NK-92 treated with Interleukin-12 subunit alpha and Interleukin-12 subunit beta, amount 100 ng/mL, for 24 hours (cell line): ENCODE measurements around the gene ZKSCAN5.
A peak's percentile ranks its signal among the peaks of the same experiment; 100 is the strongest.
"Not testable (repeated sequence)": the region's sequence is repeated elsewhere in the genome, so short reads cannot be mapped to it uniquely, and the experiment has no call there.

Source experiments
- DNase-seq: peaks from one replicate; lab custom pipeline; 2025; lab: John Stamatoyannopoulos, UW

ZKSCAN5 gene

DNA sequence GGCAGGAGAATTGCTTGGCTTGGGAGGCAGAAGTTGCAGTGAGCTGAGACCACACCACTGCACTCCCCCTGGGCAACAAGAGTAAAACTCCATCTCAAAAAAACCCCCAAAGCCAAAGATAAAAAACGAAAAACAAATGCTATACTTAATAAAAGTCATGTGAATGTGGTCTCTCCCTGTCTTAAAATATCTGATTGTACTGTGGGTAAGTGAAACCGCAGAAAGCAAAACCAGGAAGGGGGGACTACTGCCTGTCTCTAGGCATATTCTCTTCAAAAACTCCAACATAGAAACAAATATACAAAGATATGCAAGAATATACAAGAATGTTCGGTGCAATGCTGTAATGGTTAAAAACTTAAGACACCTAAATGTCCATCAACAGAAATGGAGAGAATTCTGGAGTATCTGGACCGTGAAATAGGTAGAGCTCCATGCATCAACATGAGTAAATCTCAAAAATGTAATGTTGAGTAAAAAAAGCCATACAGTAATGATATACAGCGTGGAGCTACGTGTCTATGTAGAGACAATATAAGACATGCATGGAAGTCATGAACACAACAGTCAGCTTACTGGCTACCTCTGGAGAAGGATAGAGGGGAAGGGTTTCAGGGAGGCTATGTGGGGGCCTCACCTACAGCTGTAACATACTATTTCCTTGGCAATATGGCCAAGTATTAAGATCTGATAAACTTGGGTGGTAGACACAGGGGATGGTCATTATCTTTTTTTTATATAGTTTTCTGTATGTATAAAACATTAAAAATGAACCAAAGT, 6.5 kb upstream of the ZKSCAN5 start:
- DNase-seq, result no peak

DNA sequence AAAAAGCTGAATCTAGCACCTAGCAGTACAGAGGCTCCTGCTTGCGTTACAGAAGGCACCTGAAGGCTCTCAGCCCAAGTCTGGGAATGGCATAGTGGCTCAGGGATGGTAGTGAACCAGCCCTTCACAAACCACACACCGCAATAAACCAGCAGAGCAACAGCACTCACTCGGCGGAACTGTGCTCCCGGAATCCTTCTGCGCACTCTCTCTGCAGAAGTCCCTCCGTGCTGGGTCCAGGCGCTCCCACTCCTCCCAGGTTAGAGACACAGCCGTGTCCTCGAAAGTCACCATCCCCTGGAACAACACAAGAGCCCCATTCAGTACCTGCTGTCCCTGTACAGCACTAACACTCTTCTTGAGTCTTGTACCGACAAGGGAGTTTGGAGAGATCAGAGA, 5.9 kb upstream of the ZKSCAN5 start:
- no peak for DNase-seq

DNA sequence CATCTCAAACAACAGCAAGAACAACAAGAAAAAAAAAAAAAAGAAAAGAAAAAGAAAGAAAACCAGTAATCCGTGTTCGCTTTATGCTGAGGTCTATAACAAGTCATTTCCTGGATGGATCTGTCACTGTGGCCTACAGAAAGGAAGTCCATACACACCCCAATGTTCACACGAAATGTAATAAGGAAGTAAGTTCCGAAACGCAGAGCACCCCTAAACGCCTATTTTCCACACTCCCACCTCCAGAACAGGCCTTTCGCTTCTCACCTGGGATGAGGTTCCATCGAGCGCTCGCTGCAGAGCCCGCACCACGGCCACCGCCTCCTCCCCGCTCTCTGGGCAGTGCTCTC, 5.1 kb upstream of the ZKSCAN5 start:
- DNase-seq, result no peak

DNA sequence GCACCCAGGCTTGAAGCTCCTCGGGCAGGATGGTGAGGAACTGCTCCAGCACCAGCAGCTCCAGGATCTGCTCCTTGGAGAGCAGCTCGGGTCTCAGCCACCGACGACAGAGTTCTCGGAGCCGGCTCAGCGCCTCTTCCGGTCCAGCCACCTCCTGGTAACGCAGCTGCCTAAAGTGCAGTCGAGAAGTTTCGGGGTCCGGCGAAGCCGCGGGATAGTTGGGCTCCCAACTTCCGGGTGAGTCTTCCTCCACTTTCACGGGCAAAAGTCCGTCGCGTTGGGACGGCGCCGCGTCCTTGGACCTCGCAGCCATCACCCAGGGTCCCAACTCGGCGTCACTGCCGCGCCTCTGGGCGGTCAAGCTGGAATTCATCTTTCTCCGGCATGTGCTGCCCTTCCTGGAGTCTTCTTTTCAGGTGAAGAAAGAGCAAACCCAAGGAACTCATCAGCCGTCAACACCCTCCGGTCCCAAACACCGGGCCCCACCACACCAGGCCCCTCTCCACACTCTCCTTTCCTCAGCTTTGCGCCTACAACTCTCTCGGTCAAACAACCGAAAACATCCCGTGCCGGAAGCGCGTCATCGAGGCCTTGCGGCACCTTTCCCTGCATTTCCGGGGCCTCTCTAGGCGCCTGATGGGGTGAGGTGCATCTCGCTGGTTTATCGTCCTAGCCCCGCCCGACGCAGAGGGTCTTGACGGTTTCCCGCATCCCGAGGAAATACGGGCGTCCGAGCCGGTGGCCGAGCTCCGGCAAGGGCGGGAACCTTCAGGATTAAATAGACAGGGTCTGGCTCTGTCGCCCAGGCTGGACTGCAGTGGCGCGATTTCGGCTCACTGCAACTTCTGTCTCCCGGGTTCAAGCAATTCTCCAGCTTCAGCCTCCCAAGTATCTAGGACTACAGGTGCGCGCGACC, 4.5 kb upstream of the ZKSCAN5 start, which contains the start of gene ZNF394:
Gene ZNF394, minus strand, starts transcription at position 561 of the 916 bp plus-strand sequence. Its CDS starts 188 bp downstream, at position 373.
- DNase-seq, result peak; percentile 78

DNA sequence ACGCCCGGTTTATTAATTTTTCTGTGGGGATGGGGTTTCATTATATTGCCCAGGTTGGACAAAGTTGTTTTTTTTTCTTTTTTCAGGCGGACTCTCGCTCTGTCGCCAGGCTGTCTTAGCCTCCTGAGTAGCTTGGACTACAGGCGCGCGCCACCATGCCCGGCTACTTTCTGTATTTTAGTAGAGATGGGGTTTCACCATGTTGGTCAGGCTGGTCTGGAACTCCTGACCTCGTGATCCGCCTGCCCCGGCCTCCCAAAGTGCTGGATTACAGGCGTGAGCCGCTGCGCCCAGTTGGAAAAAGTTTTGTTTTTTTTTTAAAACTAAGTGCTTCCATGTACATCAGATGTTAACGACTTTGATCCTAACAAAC, 3.8 kb upstream of the ZKSCAN5 start:
- DNase-seq, result no peak

DNA sequence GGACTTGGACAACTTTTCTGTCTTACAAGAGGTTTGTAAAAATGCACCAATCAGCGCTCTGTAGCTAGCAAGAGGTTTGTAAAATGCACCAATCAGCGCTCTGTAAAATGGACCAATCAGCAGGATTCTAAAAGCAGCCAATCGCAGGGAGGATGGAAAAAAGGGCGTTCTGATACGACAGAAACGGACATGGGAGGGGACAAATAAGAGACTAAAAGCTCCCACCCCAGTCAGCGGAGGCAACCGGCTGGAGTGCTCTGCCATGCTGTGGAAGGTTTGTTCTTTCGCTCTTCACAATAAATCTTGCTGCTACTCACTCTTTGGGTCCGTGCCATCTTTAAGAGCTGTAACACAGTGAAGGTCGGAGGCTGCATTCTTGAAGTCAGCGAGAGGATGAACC, 3.2 kb upstream of the ZKSCAN5 start:
- not testable (repeated sequence) for DNase-seq

DNA sequence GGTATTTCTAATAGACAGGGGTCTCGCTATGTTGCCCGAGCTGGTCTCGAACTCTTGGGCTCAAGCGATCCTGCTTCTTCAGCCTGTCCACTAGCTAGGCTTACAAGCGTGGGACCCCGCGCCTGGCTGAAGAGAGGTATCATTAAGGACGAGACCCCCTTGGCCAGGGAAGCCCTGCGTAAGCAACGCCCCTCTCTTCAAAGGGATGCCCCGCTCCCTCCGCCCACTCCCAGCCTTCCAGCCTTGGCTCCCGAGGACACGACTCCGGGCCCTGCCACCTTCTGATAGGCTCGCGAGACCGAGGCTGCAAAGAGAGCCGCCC, 220 bp upstream of the ZKSCAN5 start:
- DNase-seq, result no peak

DNA sequence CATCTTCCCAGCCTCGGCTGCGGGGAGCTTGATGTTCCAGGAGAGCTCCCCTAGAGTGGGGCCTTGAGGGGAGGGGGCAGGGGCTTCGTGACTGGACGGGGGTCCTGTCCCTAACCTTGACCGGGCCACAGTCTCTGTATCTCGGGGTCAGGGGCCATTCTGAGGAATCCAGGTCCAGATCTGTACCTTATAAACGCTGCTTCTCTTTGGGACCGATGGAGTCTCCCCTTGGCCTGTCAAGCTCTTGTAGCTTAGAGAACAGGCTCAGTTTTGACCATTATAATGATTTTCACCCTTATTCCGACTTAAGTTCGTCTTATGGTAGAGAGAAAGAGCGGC, 831 bp downstream of the ZKSCAN5 start:
- no peak for DNase-seq

DNA sequence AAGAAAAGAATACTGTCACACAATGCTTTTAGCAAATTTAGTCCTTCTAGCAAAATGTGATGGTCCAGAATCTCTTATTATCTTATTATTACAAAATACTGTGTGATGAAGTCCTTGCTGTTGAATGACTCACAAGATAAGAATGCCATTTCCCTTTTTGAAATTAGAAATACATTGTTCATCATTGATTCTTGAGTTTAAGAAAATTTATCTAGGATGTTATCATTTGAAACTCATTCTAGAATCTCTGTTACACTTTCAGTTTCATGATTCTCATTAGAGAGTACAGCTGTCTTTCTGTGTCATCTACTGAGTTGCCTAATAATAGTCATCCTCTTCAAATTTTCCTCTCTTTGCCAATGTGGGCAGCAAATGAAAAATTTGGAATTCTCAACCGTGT, 9.6 kb downstream of the ZKSCAN5 start:
- DNase-seq, result no peak

DNA sequence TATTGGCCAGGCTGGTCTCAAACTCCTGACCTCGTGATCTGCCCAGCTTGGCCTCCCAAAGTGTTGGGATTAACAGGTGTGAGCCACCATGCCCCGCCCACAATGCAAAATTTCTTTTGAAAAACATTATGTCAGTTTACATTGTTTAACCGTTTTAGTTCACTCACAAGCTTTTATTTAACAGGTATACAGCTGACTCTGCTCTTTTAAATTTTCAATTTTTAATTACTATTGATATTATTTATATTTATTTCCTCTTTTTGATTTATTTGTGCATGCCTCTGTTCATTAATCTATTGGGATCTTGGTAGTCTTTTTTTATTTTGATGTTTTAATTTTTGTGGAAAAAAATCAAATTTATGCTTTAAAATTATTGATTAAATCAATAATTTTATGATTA, 16.9 kb downstream of the ZKSCAN5 start:
- DNase-seq, result no peak

DNA sequence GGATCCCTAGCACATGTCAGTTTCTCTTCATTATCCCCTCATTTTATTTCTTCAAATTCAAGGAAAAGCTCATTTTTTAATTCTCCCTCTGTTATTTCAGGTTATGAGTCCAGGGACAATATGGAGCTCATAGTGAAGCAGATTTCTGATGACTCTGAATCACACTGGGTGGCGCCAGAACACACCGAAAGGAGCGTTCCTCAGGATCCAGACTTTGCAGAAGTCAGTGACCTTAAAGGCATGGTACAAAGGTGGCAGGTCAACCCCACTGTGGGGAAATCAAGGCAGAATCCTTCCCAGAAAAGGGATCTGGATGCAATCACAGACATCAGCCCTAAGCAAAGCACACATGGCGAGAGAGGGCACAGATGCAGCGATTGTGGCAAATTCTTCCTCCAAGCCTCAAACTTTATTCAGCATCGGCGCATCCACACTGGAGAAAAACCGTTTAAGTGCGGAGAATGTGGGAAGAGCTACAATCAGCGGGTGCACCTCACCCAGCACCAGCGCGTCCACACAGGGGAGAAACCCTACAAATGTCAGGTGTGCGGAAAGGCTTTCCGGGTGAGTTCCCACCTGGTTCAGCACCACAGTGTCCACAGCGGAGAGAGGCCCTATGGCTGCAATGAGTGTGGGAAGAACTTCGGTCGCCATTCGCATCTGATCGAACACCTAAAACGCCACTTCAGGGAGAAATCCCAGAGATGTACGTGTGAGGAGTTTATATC, 21.4 kb downstream of the ZKSCAN5 start:
- DNase-seq, result no peak

DNA sequence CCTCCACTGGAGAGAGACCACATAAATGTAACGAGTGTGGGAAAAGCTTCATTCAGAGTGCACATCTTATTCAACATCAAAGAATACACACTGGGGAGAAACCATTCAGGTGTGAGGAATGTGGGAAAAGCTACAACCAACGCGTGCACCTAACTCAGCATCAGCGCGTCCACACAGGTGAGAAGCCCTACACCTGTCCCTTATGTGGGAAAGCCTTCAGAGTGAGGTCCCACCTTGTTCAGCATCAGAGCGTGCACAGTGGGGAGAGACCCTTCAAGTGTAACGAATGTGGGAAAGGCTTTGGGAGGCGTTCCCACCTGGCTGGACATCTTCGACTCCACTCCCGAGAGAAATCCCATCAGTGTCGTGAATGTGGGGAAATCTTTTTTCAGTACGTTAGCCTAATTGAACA, 26.9 kb downstream of the ZKSCAN5 start:
- DNase-seq, result no peak

DNA sequence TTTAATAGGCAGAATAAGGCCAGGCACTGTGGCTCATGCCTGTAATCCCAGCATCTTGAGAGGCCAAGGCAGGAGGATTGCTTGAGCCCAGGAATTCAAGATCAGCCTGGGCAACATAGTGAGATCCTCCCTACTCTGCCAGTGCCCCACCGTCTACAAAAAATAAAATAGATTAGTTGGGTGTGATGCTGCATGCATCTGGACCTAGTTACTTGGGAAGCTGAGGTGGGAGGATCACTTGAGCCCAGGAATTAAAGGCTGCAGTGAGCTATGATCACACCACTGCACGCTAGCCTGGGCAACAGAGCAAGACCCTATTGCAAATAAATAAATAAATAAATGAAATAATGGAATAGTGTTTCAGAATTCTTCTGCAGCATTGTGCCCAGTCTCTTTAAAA, 31.2 kb downstream of the ZKSCAN5 start:
- no peak for DNase-seq

DNA sequence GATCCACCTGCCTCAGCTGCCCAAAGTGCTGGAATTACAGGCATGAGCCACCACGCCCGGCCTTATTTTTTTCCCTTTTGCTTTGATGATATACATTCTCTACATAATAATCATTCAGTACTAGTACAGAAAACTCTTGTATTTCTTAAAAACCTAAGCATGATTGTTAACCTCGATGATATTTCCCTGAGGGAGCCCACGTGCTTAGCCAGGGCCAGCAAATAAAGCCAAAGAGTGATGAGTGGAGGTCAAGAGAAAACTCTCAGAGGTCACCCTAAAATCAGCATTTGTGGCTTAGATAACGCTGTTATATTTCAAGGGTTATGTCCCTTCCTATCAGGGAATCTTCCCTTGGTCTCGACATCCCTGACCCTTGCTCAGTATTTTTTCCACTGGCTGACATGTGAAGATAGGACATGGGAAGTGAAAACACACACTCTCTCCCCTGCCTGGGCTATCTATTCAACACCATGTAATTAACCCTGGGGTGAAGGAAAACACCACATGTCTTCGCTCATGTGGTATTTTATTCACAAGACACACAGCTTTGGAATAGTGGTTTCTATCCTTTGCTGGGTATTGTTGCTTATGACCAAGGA, 34.9 kb downstream of the ZKSCAN5 start:
- DNase-seq, result no peak

DNA sequence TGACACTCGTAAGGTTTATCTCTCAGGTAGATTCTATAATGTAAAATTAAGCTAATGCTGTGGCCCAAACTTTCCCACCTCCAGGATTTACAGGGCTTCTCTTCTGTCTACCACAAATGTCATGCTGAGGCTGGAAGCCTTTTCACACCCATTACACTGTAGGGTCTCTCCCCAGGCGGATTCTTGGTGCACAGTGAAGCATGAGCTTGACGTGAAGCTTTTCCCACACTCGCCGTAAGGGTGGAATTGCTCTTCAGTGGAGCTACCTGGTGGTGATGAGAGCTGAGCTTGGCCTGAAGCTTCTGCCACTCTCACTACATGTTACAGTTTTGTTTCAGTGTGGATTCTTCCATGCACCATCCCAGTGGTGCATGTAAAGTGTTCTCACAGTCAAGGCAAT, 36.1 kb downstream of the ZKSCAN5 start:
- no peak for DNase-seq

DNA sequence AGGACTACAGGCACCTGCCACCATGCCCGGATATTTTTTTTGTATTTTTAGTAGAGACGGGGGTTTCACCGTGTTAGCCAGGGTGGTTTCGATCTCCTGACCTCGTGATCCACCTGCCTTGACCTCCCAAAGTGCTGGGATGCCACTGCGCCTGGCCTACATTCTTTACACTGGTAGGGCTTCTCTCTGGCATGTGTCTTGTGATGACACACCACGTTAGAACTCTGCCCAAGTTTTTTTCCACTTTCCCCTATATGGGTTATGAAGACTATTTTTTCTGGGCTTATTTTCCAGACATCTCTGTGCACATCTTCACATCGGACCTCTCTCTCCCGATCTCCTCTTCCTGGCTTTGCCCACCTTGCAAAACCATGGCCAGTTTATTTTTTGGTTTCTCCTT, 36.8 kb downstream of the ZKSCAN5 start:
- no peak for DNase-seq

DNA sequence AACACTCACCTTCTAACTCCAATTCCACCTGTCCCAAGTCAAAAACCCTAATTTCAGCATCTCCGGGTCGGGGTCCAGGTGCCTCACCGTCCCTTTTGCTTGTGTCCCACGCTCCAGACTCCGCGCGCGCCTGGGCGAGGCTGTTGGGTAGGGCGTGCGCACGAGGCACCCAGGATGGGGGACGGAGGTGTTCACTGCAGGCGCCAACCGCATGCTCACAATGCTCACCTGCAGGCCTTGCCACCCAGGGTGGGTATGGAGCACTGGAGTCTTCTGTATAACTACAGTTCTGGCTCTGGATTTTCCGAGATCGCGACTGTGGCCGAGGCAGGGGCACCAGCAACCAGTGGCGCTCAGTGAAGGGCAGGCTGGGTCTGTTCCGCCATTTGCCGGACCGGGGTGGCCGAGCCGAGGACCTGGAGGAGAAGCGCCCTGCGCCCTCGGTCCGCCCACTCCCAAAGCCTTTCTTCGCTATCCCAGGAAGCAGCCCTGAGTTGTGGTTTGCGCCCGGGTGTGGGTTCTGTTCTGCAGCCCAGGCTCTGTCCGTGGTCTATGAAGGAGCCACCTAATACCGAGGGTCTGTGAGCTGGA, 38.7 kb downstream of the ZKSCAN5 start:
- no peak for DNase-seq

DNA sequence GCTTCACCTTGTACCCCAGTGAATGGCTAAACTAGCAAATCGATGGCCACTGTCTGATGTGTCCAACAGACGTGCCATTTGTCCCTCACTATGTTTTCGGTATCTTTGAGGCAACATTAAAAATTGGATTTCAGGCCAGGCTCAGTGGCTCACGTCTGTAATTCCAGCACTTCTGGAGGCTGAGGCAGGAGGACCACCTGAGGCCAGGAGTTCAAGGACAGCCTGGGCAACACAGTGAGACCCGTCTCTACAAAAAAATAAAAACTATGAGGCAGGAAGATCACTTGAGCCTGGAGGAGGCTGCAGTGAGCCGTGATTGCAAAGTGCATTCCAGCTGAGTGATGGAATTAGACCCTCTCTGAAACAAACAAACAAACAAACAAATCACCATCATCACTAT, 39.5 kb downstream of the ZKSCAN5 start:
- DNase-seq, result no peak

DNA sequence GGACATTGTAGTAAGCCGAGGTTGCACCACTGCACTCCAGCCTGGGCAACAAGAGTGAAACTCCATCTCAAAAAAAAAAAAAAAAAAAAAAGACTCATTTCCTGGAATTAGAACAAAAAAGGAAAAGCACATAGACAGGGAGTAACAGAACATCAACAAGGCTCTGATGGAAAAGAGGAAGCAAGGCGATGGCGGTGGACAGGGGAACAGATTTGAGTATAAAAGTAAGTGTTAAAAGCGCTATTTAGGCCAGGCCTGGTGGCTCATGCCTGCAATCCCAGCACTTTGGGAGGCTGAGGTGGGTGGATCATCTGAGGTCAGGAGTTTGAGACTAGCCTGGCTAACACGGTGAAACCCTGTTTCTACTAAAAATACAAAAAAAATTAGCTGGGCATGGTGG, 40.8 kb downstream of the ZKSCAN5 start:
- DNase-seq, result not testable (repeated sequence)

DNA sequence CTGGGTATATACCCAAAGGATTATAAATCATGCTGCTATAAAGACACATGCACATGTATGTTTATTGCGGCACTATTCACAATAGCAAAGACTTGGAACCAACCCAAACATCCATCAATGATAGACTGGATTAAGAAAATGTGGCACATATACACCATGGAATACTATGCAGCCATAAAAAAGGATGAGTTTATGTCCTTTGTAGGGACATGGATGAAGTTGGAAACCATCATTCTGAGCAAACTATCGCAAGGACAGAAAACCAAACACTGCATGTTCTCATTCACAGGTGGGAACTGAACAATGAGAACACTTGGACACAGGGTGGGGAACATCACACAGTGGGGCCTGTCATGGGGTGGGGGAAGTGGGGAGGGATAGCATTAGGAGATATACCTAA, 45.1 kb downstream of the ZKSCAN5 start:
- not testable (repeated sequence) for DNase-seq

DNA sequence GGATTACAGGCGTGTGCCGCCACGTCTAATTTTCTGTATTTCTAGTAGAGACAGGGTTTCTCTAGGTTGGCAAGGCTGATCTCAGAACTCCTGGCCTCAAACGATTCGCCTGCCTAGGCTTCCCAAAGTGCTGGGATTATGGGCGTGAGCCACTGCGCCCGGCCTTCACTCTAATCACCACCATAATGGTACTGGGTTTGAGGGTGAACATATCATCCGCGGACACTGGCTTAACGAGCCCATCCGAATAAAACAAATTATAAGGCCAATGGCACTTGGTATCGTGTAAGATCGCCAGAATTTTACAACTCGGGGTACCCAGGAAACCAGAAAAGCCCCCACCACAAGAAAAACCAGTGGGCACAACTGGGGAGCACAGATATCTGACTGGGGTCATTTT, 46.9 kb downstream of the ZKSCAN5 start:
- no peak for DNase-seq
